Measurements from ENCODE around the gene SCAMP1. TPM values are rescaled to one million over a fixed set of nuclear protein-coding genes. Genes with fewer than 3 reads are reported as not detected.

The SCAMP1 gene
- total and polyA plus RNA-seq, 2 of the 13 experiments (the other 11 are each of a cell fraction or from before 2014, with no cell fraction given): 18.2 to 33.7 TPM

DNA sequence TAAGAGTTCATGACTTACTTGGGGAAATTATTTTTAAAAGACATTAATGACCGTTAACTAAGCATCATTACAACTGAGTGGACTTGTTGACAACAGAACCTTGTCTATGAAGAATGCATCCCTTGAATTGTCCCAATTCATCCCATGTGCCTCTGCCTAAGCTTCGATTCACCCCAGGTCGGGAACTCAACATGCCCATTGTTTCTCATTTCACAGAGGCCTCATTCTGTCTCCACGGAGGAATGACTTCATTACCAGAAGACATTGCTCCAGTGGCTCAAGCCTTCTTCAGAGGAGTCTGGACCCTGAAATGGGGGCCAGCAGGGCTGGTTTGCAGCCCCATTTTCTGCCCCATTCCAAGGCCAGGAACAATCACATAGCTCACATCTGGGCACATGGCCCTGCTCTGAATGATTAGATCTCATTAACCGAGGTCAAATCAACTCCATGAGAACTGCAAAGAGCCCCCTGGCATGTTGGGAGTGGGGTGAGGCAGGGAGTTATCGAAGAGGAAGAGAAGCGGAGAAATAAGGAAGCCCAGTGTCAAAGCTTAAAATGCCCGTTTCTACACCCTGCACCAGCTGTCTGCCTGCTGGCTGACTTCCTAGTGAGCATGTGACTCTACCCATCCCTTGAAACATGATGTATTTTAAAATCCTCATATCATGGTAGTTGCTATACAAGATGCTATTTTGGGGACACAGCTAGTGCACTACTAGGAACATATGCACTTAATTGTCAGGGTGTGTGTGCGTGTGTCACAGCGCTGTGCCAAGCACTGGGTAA is 150.9 kb downstream of the SCAMP1 start:
- ATAC-seq: no peak
- no peaks in the 10 kb centered on the region for H3K9me3 ChIP-seq (ENCODE audit: low read length)
- no peak overlapping the region for H3K27ac ChIP-seq (ENCODE audit: extremely low read length, insufficient read depth, low read length)
- in situ Hi-C loops (cut with HindIII; ENCODE audit: extremely low pct_ligation_motif_present, low pct_unique_long_range_greater_than_20kb) (no loop called here), intact Hi-C loops (cut with micrococcal nuclease; ENCODE audit: unreplicated experiment) (no loop called here)
- H4K20me1 ChIP-seq (ENCODE audit: insufficient read depth, low read length): no peaks in the 10 kb centered on the region
- no peaks in the 10 kb centered on the region for H3K27me3 ChIP-seq (ENCODE audit: control insufficient read depth in 1 of 2, insufficient read depth in 2 of 2, low read length in 2 of 2)
- H2AFZ ChIP-seq (ENCODE audit: low read length): no peak overlapping the region
- no peak for TF ChIP-seq RFX1 (IDR thresholded peaks at IDR 0.05)
- TF ChIP-seq ZNF101 (CRISPR knock-in tag; IDR thresholded peaks at IDR 0.05; ENCODE audit: borderline replicate concordance, low read depth): no peak
- TF ChIP-seq, protein P1, sequence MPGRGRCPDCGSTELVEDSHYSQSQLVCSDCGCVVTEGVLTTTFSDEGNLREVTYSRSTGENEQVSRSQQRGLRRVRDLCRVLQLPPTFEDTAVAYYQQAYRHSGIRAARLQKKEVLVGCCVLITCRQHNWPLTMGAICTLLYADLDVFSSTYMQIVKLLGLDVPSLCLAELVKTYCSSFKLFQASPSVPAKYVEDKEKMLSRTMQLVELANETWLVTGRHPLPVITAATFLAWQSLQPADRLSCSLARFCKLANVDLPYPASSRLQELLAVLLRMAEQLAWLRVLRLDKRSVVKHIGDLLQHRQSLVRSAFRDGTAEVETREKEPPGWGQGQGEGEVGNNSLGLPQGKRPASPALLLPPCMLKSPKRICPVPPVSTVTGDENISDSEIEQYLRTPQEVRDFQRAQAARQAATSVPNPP (CRISPR knock-in tag; IDR thresholded peaks at IDR 0.05): no peak
- TF ChIP-seq, protein P2, sequence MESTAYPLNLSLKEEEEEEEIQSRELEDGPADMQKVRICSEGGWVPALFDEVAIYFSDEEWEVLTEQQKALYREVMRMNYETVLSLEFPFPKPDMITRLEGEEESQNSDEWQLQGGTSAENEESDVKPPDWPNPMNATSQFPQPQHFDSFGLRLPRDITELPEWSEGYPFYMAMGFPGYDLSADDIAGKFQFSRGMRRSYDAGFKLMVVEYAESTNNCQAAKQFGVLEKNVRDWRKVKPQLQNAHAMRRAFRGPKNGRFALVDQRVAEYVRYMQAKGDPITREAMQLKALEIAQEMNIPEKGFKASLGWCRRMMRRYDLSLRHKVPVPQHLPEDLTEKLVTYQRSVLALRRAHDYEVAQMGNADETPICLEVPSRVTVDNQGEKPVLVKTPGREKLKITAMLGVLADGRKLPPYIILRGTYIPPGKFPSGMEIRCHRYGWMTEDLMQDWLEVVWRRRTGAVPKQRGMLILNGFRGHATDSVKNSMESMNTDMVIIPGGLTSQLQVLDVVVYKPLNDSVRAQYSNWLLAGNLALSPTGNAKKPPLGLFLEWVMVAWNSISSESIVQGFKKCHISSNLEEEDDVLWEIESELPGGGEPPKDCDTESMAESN (CRISPR knock-in tag; conservative IDR thresholded peaks at IDR 0.05): no peak
- no peak for TF ChIP-seq KDM5B (CRISPR knock-in tag; IDR thresholded peaks at IDR 0.05; ENCODE audit: borderline replicate concordance)
- TF ChIP-seq IKZF4 (CRISPR knock-in tag; IDR thresholded peaks at IDR 0.05; ENCODE audit: borderline replicate concordance, low read depth, not compliant biosample characterization): no peak
- TF ChIP-seq HNF4A (CRISPR knock-in tag; IDR thresholded peaks at IDR 0.05): no peak
- TF ChIP-seq SIN3A (IDR thresholded peaks at IDR 0.05; ENCODE audit: borderline replicate concordance, low read depth, low read length): no peak
- TF ChIP-seq XRCC5 (optimal IDR thresholded peaks at IDR 0.05; ENCODE audit: low read length): no peak
- TF ChIP-seq, protein P3, sequence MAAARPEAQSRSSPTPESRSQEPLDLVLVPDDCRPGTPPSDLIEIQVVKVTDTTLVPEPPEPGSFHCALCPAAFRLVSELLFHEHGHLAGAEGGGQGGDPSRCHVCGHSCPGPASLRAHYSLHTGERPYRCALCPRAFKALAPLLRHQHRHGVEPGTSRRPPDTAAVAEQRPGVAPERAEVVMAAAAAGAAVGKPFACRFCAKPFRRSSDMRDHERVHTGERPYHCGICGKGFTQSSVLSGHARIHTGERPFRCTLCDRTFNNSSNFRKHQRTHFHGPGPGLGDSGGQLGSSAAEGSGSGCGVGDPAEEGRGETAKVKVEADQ (CRISPR knock-in tag; IDR thresholded peaks at IDR 0.05; ENCODE audit: borderline replicate concordance): no peak
- TF ChIP-seq ZMYM4 (CRISPR knock-in tag; IDR thresholded peaks at IDR 0.05): no peak
- no peak for TF ChIP-seq RAD21 (CRISPR knock-in tag; IDR thresholded peaks at IDR 0.05)
- no peak for TF ChIP-seq HOXA3 (CRISPR knock-in tag; IDR thresholded peaks at IDR 0.05)
- TF ChIP-seq, protein P4, sequence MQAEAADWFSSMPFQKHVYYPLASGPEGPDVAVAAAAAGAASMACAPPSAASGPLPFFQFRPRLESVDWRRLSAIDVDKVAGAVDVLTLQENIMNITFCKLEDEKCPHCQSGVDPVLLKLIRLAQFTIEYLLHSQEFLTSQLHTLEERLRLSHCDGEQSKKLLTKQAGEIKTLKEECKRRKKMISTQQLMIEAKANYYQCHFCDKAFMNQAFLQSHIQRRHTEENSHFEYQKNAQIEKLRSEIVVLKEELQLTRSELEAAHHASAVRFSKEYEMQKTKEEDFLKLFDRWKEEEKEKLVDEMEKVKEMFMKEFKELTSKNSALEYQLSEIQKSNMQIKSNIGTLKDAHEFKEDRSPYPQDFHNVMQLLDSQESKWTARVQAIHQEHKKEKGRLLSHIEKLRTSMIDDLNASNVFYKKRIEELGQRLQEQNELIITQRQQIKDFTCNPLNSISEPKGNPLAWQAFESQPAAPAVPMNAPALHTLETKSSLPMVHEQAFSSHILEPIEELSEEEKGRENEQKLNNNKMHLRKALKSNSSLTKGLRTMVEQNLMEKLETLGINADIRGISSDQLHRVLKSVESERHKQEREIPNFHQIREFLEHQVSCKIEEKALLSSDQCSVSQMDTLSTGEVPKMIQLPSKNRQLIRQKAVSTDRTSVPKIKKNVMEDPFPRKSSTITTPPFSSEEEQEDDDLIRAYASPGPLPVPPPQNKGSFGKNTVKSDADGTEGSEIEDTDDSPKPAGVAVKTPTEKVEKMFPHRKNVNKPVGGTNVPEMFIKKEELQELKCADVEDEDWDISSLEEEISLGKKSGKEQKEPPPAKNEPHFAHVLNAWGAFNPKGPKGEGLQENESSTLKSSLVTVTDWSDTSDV (CRISPR knock-in tag; IDR thresholded peaks at IDR 0.05): no peak
- TF ChIP-seq ZNF33B (CRISPR knock-in tag; IDR thresholded peaks at IDR 0.05): no peak
- no peak for TF ChIP-seq NCOA5 (CRISPR knock-in tag; IDR thresholded peaks at IDR 0.05)
- no peak for TF ChIP-seq WIZ (CRISPR knock-in tag; IDR thresholded peaks at IDR 0.05)
- no peak for TF ChIP-seq MED1 (CRISPR knock-in tag; IDR thresholded peaks at IDR 0.05)
- no peak for TF ChIP-seq TOE1 (CRISPR knock-in tag; IDR thresholded peaks at IDR 0.05)
- no peak for FAIRE-seq
- no TSS peak for BruUV-seq (replicated peaks)
- WGBS (ENCODE audit: low lambda C conversion rate): 91% methylated on average over 10 of the region's 10 CpGs
- no peak overlapping the region for H3K9ac ChIP-seq (ENCODE audit: insufficient read depth, low read depth, low read length)
- peaks cover 6% of the 10 kb centered on the region for H3K79me2 ChIP-seq (ENCODE audit: insufficient read depth, low read length)
- peaks cover 30% of the 10 kb centered on the region for H3K4me1 ChIP-seq (ENCODE audit: insufficient read depth, low read length)
- no peak for DNase-seq (ENCODE audit: low spot score)
- no peak overlapping the region for H3K4me3 ChIP-seq (replicated peaks in 1 of 3; ENCODE audit: insufficient read depth in 1 of 3, low read depth in 2 of 3, low read length in 3 of 3)
- CTCF ChIA-PET (ENCODE audit: low intra/inter-chr PET ratio, low total read pairs): no interaction called here
- POLR2A ChIA-PET: no interaction called here
- H3K36me3 ChIP-seq (replicated peaks in 1 of 2; ENCODE audit: control insufficient read depth in 1 of 2, insufficient read depth in 2 of 2, low read length in 2 of 2): peaks cover 4 to 15% of the 10 kb centered on the region in 2 experiments; a peak in 4 of 5 replicates
- no peak overlapping the region for H3K4me2 ChIP-seq (ENCODE audit: low read depth, low read length)

All from HepG2 (cell line).